Measurements from ENCODE around the gene DACT3. TPM values are rescaled to one million over a fixed set of nuclear protein-coding genes. Genes with fewer than 3 reads are reported as not detected.

The DACT3 gene
- total RNA-seq, 1 experiment from 2014 or later, result 1.0 TPM

DNA sequence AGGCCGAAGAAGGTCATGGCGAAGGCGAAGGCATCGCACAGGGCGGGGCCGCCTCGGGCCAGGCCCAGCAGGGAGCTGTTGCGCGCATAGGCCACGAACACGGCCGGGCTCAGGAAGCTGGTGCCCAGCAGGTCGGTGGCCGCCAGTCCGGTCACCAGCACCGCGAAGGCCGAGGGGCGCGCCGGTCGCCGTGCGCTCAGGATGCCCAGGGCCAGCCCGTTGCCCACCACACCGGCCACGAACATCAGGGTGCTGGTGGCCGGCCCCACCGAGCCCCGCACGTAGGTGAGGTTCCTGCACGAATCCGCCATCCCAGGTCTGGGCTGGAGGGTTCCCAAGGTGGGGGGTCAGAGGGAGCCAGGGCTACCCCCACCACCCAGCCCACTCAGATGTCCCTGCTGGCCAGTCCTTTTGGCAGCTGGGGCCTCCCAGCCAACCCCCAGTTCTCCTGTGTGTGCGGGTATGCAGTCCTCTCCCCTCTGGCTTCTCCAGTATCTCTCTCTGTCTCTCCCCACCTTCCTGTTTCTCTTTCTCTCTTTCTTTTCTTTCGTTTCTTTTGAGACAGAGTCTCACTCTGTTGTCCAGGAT, 37.0 kb downstream of the DACT3 start:
- in situ Hi-C loops (cut with HindIII; ENCODE audit: low pct_unique_long_range_greater_than_20kb, low sequenced_read_pairs) (no loop called here), intact Hi-C loops (cut with micrococcal nuclease; ENCODE audit: unreplicated experiment) (no loop called here)
- Histone ChIP-seq H3K36me3 (ENCODE audit: control insufficient read depth, insufficient read depth, low read length) (no peaks in the 10 kb centered on the region), H3K27me3 (ENCODE audit: control insufficient read depth, insufficient read depth, low read length) (no peaks in the 10 kb centered on the region), H3K9me3 (ENCODE audit: control insufficient read depth, insufficient read depth, low read depth, low read length) (no peaks in the 10 kb centered on the region), H3K4me1 (ENCODE audit: control insufficient read depth, insufficient read depth, low read length) (no peaks in the 10 kb centered on the region), H3K4me3 (ENCODE audit: low read depth in 2 of 2, low read length in 2 of 2) (no peak overlapping the region), H3K27ac (ENCODE audit: low read length) (no peak overlapping the region)
- ATAC-seq (no peak), DNase-seq (ENCODE audit: low read depth, low spot score) (no peak)
- ChIA-PET CTCF (no interaction called here), POLR2A (no interaction called here)
- BruUV-seq (replicated peaks), result no TSS peak
- TF ChIP-seq TCF7L2 (IDR thresholded peaks at IDR 0.05; ENCODE audit: low read depth, low read length) (no peak), POLR2AphosphoS5 (IDR thresholded peaks at IDR 0.05; ENCODE audit: low read depth, low read length) (no peak)
- TF ChIP-seq, protein P1, sequence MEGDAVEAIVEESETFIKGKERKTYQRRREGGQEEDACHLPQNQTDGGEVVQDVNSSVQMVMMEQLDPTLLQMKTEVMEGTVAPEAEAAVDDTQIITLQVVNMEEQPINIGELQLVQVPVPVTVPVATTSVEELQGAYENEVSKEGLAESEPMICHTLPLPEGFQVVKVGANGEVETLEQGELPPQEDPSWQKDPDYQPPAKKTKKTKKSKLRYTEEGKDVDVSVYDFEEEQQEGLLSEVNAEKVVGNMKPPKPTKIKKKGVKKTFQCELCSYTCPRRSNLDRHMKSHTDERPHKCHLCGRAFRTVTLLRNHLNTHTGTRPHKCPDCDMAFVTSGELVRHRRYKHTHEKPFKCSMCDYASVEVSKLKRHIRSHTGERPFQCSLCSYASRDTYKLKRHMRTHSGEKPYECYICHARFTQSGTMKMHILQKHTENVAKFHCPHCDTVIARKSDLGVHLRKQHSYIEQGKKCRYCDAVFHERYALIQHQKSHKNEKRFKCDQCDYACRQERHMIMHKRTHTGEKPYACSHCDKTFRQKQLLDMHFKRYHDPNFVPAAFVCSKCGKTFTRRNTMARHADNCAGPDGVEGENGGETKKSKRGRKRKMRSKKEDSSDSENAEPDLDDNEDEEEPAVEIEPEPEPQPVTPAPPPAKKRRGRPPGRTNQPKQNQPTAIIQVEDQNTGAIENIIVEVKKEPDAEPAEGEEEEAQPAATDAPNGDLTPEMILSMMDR (IDR thresholded peaks at IDR 0.05), result no peak

DNA sequence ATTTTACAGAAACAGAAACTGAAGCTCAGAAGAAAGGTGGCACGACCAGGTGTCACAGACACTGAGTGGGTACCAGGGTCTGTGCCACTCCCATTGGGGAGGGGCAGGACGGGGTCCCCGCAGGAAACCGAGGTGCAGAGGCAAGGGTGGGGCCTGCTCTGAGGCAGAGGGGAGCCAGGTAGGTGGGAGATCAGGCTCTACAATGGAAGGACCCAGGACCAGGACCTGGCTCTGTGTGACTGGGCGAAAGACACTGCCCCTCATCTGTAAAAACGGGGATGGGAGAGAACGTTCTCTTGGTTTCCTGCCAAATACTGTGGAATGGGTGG, 38.9 kb downstream of the DACT3 start:
- no peaks in the 10 kb centered on the region for H3K36me3 ChIP-seq (ENCODE audit: control insufficient read depth, insufficient read depth, low read length)
- ChIA-PET CTCF (interaction anchor here (0.5 to 0.7 kb wide), 2 partner anchors 13 to 27 kb away, joined by 3 to 5 read pairs; no protein-coding TSS in a partner anchor), POLR2A (no interaction called here)
- no peaks in the 10 kb centered on the region for H3K4me1 ChIP-seq (ENCODE audit: control insufficient read depth, insufficient read depth, low read length)
- no peak for ATAC-seq
- in situ Hi-C loops (cut with HindIII; ENCODE audit: low pct_unique_long_range_greater_than_20kb, low sequenced_read_pairs) (no loop called here), intact Hi-C loops (cut with micrococcal nuclease; ENCODE audit: unreplicated experiment) (no loop called here)
- no peaks in the 10 kb centered on the region for H3K27me3 ChIP-seq (ENCODE audit: control insufficient read depth, insufficient read depth, low read length)
- H3K9me3 ChIP-seq (ENCODE audit: control insufficient read depth, insufficient read depth, low read depth, low read length), result no peaks in the 10 kb centered on the region
- H3K27ac ChIP-seq (ENCODE audit: low read length), result no peak overlapping the region
- no peak for TF ChIP-seq POLR2AphosphoS5 (IDR thresholded peaks at IDR 0.05; ENCODE audit: low read depth, low read length)
- TF ChIP-seq, protein P1 (IDR thresholded peaks at IDR 0.05), result no peak
- no peak for DNase-seq (ENCODE audit: low read depth, low spot score)
- H3K4me3 ChIP-seq (ENCODE audit: low read depth in 2 of 2, low read length in 2 of 2), result no peak overlapping the region
- BruUV-seq (replicated peaks), result no TSS peak

DNA sequence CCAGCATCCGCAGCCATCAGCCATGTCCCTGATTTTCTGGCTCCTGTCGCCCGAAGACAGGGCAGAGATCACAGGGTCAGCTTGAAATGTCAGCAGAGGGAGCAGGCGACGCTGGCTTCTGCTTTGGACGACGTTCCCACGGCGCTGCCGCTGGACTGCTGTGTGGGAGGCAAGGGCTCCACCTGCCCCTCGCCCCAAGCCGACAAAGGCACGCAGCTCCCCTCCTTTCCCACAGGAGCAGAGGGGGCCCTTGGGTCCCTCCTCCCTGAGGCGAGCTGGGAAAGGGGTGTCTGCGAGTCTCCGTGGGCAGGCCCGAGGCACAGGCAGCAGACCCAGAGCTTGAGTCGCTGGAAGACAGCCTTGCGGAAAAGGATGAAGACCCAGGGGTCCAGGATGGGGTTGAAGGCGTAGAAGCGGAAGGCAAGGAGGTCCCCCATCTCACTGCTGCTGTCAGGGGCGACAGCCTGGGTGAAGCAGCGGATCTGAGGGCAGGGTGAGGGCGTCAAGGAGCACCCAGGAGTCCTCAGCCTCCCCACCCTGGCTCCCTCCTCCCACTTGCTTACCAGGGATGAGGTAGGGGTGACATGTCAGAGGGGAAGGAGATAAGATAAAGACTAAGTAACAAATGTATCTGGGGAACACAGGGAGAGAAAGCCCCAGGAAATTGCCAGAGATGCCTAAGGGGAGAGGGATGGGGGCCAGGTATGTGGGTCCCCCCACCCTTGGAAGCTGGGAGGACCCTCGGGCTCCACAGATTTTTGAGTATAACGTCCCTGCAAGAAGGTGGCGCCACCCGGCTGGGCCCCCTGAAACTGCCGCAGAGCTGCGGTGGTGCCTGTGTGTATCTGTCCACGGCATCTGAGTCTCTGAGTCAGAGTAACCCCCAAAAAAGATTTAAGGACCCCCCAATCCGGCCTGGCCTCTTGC, 39.5 kb downstream of the DACT3 start:
- POLR2A ChIA-PET, result no interaction called here
- in situ Hi-C loops (cut with HindIII; ENCODE audit: low pct_unique_long_range_greater_than_20kb, low sequenced_read_pairs), result no loop called here
- no TSS peak for BruUV-seq (replicated peaks)
- intact Hi-C loops (cut with micrococcal nuclease; ENCODE audit: unreplicated experiment), result no loop called here
- ATAC-seq (no peak), DNase-seq (ENCODE audit: low read depth, low spot score) (no peak)
- Histone ChIP-seq H3K36me3 (ENCODE audit: control insufficient read depth, insufficient read depth, low read length) (no peaks in the 10 kb centered on the region), H3K9me3 (ENCODE audit: control insufficient read depth, insufficient read depth, low read depth, low read length) (no peaks in the 10 kb centered on the region), H3K4me1 (ENCODE audit: control insufficient read depth, insufficient read depth, low read length) (no peaks in the 10 kb centered on the region; the same call in 1 of the 2 replicates), H3K4me3 (ENCODE audit: low read depth in 2 of 2, low read length in 2 of 2) (no peak overlapping the region), H3K27ac (ENCODE audit: low read length) (no peak overlapping the region), H3K27me3 (ENCODE audit: control insufficient read depth, insufficient read depth, low read length) (no peaks in the 10 kb centered on the region)
- CTCF ChIA-PET, result no interaction called here
- no peak for TF ChIP-seq POLR2AphosphoS5 (IDR thresholded peaks at IDR 0.05; ENCODE audit: low read depth, low read length)
- TF ChIP-seq TCF7L2 (IDR thresholded peaks at IDR 0.05; ENCODE audit: low read depth, low read length), result no peak
- TF ChIP-seq, protein P1 (IDR thresholded peaks at IDR 0.05), result no peak
